Astrocyte of the spinal cord (primary cell): ENCODE results near the gene EPB41L4B.

ENCODE experiments used
- DNase-seq: peaks from one replicate; pipeline ENCODE4 v3.0.0; 2011; ENCODE audit warnings: low read depth, low spot score
- H3K4me3 ChIP-seq: 2 replicates; pipeline ENCODE4 v1.5.1; 2011; ENCODE audit warnings: low read depth, mild to moderate bottlenecking, low read length, moderate library complexity
- CTCF ChIP-seq: IDR thresholded peaks from 2 replicates; pipeline ENCODE4 v1.5.1; 2012; ENCODE audit warnings: low read depth, mild to moderate bottlenecking, low read length, inconsistent platforms
- in situ Hi-C: cut with HindIII; loops from 2 replicates; pipeline ENCODE4 v1.10.0; 2017; ENCODE audit warnings: low sequenced_read_pairs

EPB41L4B gene

DNA sequence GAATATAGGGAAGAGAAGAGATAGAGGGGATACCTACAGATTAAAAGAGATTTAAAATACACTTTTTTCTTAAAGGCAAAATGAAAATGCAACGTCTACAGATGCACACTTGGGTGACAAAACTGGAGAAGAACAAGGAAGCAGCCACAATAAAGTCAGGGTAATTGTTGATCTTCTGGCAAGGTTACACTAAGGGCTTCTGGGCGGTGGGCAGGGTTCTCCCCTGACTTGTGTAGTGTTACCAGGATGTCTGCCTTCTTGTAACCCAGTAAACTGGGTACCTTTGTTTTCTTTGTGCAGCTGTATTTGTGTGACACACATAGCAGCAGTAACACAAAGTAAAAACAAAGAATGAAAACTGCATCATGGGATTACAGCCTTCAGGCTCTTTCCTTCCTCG lies 37.8 kb downstream of the EPB41L4B start:
- DNase-seq = no peak
- in situ Hi-C loops = no loop called here
- TF ChIP-seq CTCF = no peak
- H3K4me3 ChIP-seq = no peak overlapping the region

GRCh38 chr9:109282302-109282701 lies 38.6 kb downstream of the EPB41L4B start:
- H3K4me3 ChIP-seq = no peak overlapping the region
- in situ Hi-C loops = no loop called here
- no peak for DNase-seq
- TF ChIP-seq CTCF = no peak

GRCh38 chr9:109281518-109281917 lies 39.3 kb downstream of the EPB41L4B start:
- in situ Hi-C loops = no loop called here
- TF ChIP-seq CTCF = no peak
- no peak for DNase-seq
- H3K4me3 ChIP-seq = no peak overlapping the region

DNA sequence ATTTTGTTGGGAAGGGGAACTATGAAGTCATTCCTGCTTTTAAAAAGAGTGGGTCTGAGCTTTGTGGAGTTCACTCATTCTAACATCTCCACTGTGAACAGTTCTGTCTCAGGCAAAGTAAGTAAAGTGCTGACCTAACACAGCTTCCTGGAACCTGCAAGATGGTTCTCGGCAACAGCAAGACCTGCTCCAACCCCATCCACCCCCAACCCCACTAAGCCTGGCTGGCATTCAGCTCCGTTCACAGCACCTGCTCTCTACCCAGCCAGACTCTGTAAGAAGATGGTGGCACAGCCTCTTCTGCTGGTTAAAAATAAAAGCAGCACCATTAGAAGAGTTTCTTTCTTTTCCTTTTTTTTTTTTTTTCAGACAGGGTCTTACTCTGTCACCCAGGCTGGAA lies 42.0 kb downstream of the EPB41L4B start:
- in situ Hi-C loops = no loop called here

DNA sequence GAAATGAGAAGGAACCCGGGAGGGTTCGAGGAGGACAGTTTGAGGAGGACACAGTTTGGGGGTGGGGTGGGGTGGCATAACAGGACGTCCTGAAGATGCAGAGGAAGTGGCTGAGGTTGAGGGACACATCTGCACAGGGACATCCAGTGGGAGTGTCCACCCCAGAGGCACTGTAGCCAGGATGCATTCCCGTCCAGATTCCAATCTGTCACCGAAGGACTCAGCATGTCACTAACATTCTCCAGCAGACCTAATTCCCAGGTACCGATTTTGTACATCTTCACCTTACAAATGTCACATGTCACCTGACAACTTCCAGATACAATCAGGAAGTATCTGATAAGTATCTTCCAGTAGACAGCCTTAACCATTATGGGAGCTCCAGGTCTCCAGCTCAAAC lies 42.6 kb downstream of the EPB41L4B start:
- TF ChIP-seq CTCF = no peak
- H3K4me3 ChIP-seq = no peak overlapping the region

More for the DNA sequence above, 42.0 kb downstream of the EPB41L4B start:
- no peak overlapping the region for H3K4me3 ChIP-seq
- no peak for TF ChIP-seq CTCF
- DNase-seq = no peak

GRCh38 chr9:109277451-109277850 lies 43.4 kb downstream of the EPB41L4B start:
- TF ChIP-seq CTCF = no peak
- H3K4me3 ChIP-seq = no peak overlapping the region
- in situ Hi-C loops = no loop called here
- DNase-seq = no peak

More for the DNA sequence above, 42.6 kb downstream of the EPB41L4B start:
- no peak for DNase-seq
- in situ Hi-C loops = no loop called here
